ENCODE measurements around the gene SIRT5. TPM values are rescaled to one million over a fixed set of nuclear protein-coding genes. Genes with fewer than 3 reads are reported as not detected.

SIRT5 gene
- total RNA-seq, 2 experiments from 2014 or later = 9.9 to 10.4 TPM

Other genes with a start within 250 kb of the SIRT5 start
- gene TBC1D7, start 246.1 kb upstream of the SIRT5 start, total RNA-seq = 10 to 100 TPM; 20.6 to 21.7 TPM
- 1 to 10 TPM; 2.3 to 2.4 TPM for gene GFOD1, start 87.0 kb upstream of the SIRT5 start, total RNA-seq
- gene NOL7, start 40.7 kb downstream of the SIRT5 start, total RNA-seq = 10 to 100 TPM; 88.0 to 94.9 TPM
- 10 to 100 TPM; 63.7 to 66.2 TPM for gene RANBP9, start 137.2 kb downstream of the SIRT5 start, total RNA-seq
- 10 to 100 TPM; 36.6 to 38.8 TPM for gene MCUR1, start 240.0 kb downstream of the SIRT5 start, total RNA-seq

Measured in activated CD4-positive, alpha-beta memory T cell treated with anti-CD3 and anti-CD28 coated beads for 36 hours (primary cell).